Measurements from ENCODE around the gene RHD. TPM values are rescaled to one million over a fixed set of nuclear protein-coding genes. Genes with fewer than 3 reads are reported as not detected.
"Not testable (repeated sequence)": the region's sequence is repeated elsewhere in the genome, so short reads cannot be mapped to it uniquely, and the experiment has no call there.

The RHD gene
- total RNA-seq, result under 1 TPM in 1 of 4 donors, not detected in 3; 0.40 TPM

DNA sequence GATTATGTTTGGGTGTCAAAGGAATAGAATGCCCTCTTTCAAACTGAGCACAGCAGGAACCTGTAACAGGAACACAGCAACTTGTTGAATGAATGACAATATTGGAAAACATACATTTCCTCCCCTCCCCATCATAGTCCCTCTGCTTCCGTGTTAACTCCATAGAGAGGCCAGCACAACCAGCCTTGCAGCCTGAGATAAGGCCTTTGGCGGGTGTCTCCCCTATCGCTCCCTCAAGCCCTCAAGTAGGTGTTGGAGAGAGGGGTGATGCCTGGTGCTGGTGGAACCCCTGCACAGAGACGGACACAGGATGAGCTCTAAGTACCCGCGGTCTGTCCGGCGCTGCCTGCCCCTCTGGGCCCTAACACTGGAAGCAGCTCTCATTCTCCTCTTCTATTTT lies at the start of gene RHD:
RHD (plus strand) TSS at position 272 of the 400 bp plus-strand sequence; CDS start at position 311, 39 bp downstream.
- DNase-seq; H3K27me3 ChIP-seq; H3K36me3 ChIP-seq; intact Hi-C loops (cut with DNase I; ENCODE audit: low total_unique reads); H3K27ac ChIP-seq; in situ Hi-C loops (cut with MboI; ENCODE audit: low sequenced_read_pairs in 4 of 4); H3K9me3 ChIP-seq; H3K4me1 ChIP-seq; H3K4me3 ChIP-seq; ATAC-seq: not testable (repeated sequence)

DNA sequence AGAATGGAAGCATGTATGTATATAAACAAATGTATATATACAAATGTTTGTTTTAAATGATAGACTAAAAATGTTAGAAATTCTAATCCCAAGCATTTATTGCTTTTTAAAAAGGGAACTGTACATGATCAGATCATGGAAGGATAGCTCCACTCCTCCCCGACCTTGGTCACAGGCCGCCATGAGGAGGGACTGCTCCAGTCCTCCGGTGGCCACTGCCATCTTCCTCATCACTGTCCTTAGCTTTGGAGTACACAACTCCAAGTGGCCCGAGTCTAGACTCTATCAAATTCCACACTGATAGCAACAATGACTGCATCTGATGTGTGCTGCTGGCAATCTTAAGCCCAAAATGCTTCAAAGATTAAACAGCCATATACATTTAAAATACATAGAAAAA lies 49.7 kb upstream of the RHD start:
- Histone ChIP-seq H3K4me3 (no peak overlapping the region), H3K27me3 (no peaks in the 10 kb centered on the region), H3K36me3 (peaks cover 4 to 79% of the 10 kb centered on the region in 2 donors), H3K27ac (no peak overlapping the region), H3K4me1 (no peaks in the 10 kb centered on the region), H3K9me3 (no peaks in the 10 kb centered on the region)
- ATAC-seq, result no peak
- DNase-seq, result no peak
- TF ChIP-seq, protein P1, sequence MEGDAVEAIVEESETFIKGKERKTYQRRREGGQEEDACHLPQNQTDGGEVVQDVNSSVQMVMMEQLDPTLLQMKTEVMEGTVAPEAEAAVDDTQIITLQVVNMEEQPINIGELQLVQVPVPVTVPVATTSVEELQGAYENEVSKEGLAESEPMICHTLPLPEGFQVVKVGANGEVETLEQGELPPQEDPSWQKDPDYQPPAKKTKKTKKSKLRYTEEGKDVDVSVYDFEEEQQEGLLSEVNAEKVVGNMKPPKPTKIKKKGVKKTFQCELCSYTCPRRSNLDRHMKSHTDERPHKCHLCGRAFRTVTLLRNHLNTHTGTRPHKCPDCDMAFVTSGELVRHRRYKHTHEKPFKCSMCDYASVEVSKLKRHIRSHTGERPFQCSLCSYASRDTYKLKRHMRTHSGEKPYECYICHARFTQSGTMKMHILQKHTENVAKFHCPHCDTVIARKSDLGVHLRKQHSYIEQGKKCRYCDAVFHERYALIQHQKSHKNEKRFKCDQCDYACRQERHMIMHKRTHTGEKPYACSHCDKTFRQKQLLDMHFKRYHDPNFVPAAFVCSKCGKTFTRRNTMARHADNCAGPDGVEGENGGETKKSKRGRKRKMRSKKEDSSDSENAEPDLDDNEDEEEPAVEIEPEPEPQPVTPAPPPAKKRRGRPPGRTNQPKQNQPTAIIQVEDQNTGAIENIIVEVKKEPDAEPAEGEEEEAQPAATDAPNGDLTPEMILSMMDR (IDR thresholded peaks at IDR 0.05 in 4 of 5, conservative IDR thresholded peaks at IDR 0.05 in 1 of 5), result no peak
- TF ChIP-seq POLR2A (IDR thresholded peaks at IDR 0.05), result no peak
- in situ Hi-C loops (cut with MboI; ENCODE audit: low sequenced_read_pairs in 4 of 4), result loop anchor here in 3 of 4 donors (10.0 to 25.0 kb wide), 3 partner anchors 535 to 568 kb away; no protein-coding TSS in a partner anchor
- intact Hi-C loops (cut with DNase I; ENCODE audit: low total_unique reads), result no loop called here

DNA sequence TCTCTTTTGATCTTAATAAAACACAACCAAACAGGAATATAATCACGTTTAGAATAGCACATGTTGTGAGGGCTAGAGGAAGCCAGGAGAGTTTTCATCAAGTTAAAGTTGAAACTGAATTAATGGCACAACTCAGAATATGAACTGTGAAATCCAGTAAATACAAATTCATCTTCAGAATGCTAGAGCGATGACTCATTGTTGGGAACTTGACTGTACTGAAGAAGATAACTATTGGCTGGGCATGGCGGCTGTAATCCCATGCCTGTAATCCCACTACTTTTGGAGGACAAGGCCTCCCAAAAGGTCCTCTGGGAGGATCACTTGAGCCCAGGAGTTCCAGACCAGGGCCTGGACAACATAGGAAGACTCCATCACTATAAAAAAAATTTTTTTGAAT lies 48.8 kb upstream of the RHD start:
- intact Hi-C loops (cut with DNase I; ENCODE audit: low total_unique reads) (no loop called here), in situ Hi-C loops (cut with MboI; ENCODE audit: low sequenced_read_pairs in 4 of 4) (loop anchor here in 3 of 4 donors (10.0 to 25.0 kb wide), 3 partner anchors 536 to 569 kb away; no protein-coding TSS in a partner anchor)
- Histone ChIP-seq H3K27me3 (no peaks in the 10 kb centered on the region), H3K36me3 (peaks cover 4 to 88% of the 10 kb centered on the region in 2 donors), H3K27ac (no peak overlapping the region), H3K9me3 (no peaks in the 10 kb centered on the region), H3K4me3 (no peak overlapping the region), H3K4me1 (no peaks in the 10 kb centered on the region)
- DNase-seq, result no peak
- ATAC-seq, result no peak
- TF ChIP-seq, protein P1 (IDR thresholded peaks at IDR 0.05 in 4 of 5, conservative IDR thresholded peaks at IDR 0.05 in 1 of 5), result no peak
- no peak for TF ChIP-seq POLR2A (IDR thresholded peaks at IDR 0.05)

DNA sequence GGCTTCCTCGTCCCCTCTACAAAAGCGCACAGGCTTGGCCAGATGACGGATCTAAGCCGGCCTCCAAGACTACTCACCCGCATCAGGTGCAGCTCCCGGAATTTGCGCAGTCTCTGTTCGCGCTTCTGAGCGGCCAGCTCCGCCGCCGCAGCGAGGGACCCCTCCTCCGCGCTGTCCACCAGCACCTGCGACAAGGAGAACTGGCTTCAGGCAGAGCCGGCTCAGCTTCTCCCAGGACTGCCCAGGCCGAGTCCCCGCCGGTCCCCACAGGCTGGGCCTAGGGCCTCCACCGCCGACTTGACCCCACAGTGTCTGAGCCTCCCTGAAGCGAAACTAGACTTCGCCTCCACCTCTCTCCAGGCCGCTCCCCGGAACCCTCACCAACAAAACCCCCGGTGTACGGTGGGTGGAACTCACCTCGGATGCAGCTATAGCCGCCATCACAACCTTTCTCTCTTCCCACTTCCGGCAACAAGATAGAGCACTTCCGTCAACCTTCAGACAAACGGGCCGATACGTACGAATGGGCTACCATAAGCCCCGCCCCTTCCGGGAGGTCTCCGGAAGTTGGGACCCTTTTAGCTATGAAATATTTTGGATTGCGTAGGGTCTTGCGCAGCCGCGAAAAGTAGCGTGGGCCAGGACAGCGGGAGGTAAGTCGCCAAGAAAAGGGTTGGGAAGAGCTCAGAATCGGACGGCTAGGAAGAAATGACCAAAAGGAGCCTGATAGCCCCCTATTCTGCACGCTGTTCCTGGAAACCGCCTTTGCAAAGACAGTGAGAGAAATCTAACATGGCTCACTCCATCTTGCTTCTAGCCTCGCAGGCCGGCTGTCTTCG lies 40.1 kb upstream of the RHD start, which contains the start of gene SYF2:
SYF2 (minus strand) TSS at position 476 of the 839 bp plus-strand sequence; CDS start at position 441, 35 bp downstream.
- peak within 1 kb of the TSS; percentile 86 to 97 (median 92) for H3K27ac ChIP-seq
- H3K9me3 ChIP-seq, result no peaks in the 10 kb centered on the region
- intact Hi-C loops (cut with DNase I; ENCODE audit: low total_unique reads) (loop anchor here (1.0 to 10.0 kb wide), 4 partner anchors 15 to 590 kb away; partner anchors contain the start of genes RSRP1, SELENON, SRRM1 and TMEM50A), in situ Hi-C loops (cut with MboI; ENCODE audit: low sequenced_read_pairs in 4 of 4) (no loop called here)
- H3K4me3 ChIP-seq, result peak within 1 kb of the TSS; percentile 61 to 89 (median 78)
- TF ChIP-seq, protein P1 (IDR thresholded peaks at IDR 0.05 in 4 of 5, conservative IDR thresholded peaks at IDR 0.05 in 1 of 5), result no peak
- TF ChIP-seq POLR2A (IDR thresholded peaks at IDR 0.05), result peak; percentile 81 to 85
- no peaks in the 10 kb centered on the region for H3K27me3 ChIP-seq
- H3K36me3 ChIP-seq, result peaks cover 0 to 39% of the 10 kb centered on the region in 2 donors
- DNase-seq, result peak; percentile 90 to 93
- H3K4me1 ChIP-seq, result peaks cover 35 to 43% of the 10 kb centered on the region in 2 donors
- ATAC-seq, result peak; percentile 84 to 90

Measured in gastrocnemius medialis (tissue), 4 donors.